HCT116 (cell line): ENCODE data around the gene MST1R.
A peak's percentile ranks its signal among the peaks of the same experiment; 100 is the strongest.

Source experiments
- CTCF ChIP-seq, 3 experiments: fragments of 200-600 bp in 1 of 3; sonication (generic) in 1 of 3; IDR thresholded peaks in 2 of 3; conservative IDR thresholded peaks in 1 of 3; 2 replicates each; pipeline ENCODE4 v1.5.1; 2012 to 2017; ENCODE audit warnings: low read depth in 2 of 3, low read length in 2 of 3, antibody characterized with exemption in 1 of 3, borderline replicate concordance in 1 of 3, control low read depth in 1 of 3, mild to moderate bottlenecking in 1 of 3, mixed read lengths in 1 of 3, mixed run types in 1 of 3, moderate library complexity in 1 of 3; ENCODE audit not compliant: insufficient read depth in 1 of 3
- EZH2 ChIP-seq: fragments of 200-600 bp; sonication (generic); IDR thresholded peaks from 2 replicates; pipeline ENCODE4 v1.6.1; 2017; ENCODE audit warnings: antibody characterized with exemption, mixed run types
- JUND ChIP-seq: IDR thresholded peaks from 2 replicates; pipeline ENCODE4 v1.6.1; 2012
- POLR2A ChIP-seq: IDR thresholded peaks from 2 replicates; pipeline ENCODE4 v1.7.0; 2011; ENCODE audit warnings: borderline replicate concordance; ENCODE audit not compliant: insufficient read depth, insufficient read length; ENCODE audit errors: extremely low read depth
- POLR2AphosphoS5 ChIP-seq: IDR thresholded peaks from 2 replicates; pipeline ENCODE4 v1.6.1; 2011; ENCODE audit warnings: mild to moderate bottlenecking, low read depth, low read length, moderate library complexity
- SP1 ChIP-seq: IDR thresholded peaks from 2 replicates; pipeline ENCODE4 v1.6.1; 2012; ENCODE audit warnings: low read depth
- TCF7L2 ChIP-seq: IDR thresholded peaks from 2 replicates; pipeline ENCODE4 v1.7.0; 2011; ENCODE audit warnings: borderline replicate concordance, inconsistent platforms; ENCODE audit not compliant: insufficient read depth, insufficient read length; ENCODE audit errors: extremely low read depth
- ZNF274 ChIP-seq: fragments of 200-500 bp; sonication (Bioruptor generic); IDR thresholded peaks from 2 replicates; pipeline ENCODE4 v1.6.1; 2014; ENCODE audit warnings: mild to moderate bottlenecking, low read depth, low read length, inconsistent platforms
- TF ChIP-seq, protein P1 (sequence below): IDR thresholded peaks from 2 replicates; pipeline ENCODE4 v1.6.1; 2012; ENCODE audit warnings: low read depth

DNA sequence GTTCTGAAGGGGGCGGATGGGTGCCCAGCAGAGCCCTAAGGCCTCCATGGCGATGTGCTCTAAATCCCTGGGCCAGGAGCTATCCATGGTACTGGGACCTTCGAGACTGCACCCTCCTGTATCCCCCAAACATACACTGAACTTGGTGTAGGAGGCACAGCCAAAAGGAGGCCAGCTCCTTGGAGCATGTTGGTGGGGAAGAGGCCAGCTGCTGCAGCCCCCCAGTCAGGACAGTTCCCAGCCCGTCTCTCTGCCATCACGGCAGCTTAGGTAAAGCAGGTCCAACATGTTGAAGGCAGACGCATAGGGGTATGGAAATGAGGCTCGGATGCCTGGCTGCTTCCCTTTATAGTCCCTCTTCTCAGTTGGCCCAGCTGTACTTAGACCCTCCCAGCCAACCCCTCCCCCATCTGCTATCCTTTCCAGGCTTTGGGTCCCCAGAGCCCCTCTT lies 35.8 kb downstream of the MST1R start:
- TF ChIP-seq CTCF (IDR thresholded peaks at IDR 0.05 in 2 of 3, conservative IDR thresholded peaks at IDR 0.05 in 1 of 3; ENCODE audit: borderline replicate concordance in 1 of 3, insufficient read depth in 1 of 3, low read depth in 2 of 3, low read length in 2 of 3) (no peak), EZH2 (no peak), POLR2A (no peak), POLR2AphosphoS5 (no peak), TCF7L2 (no peak), JUND (no peak), SP1 (no peak), ZNF274 (no peak)
- TF ChIP-seq, protein P1, sequence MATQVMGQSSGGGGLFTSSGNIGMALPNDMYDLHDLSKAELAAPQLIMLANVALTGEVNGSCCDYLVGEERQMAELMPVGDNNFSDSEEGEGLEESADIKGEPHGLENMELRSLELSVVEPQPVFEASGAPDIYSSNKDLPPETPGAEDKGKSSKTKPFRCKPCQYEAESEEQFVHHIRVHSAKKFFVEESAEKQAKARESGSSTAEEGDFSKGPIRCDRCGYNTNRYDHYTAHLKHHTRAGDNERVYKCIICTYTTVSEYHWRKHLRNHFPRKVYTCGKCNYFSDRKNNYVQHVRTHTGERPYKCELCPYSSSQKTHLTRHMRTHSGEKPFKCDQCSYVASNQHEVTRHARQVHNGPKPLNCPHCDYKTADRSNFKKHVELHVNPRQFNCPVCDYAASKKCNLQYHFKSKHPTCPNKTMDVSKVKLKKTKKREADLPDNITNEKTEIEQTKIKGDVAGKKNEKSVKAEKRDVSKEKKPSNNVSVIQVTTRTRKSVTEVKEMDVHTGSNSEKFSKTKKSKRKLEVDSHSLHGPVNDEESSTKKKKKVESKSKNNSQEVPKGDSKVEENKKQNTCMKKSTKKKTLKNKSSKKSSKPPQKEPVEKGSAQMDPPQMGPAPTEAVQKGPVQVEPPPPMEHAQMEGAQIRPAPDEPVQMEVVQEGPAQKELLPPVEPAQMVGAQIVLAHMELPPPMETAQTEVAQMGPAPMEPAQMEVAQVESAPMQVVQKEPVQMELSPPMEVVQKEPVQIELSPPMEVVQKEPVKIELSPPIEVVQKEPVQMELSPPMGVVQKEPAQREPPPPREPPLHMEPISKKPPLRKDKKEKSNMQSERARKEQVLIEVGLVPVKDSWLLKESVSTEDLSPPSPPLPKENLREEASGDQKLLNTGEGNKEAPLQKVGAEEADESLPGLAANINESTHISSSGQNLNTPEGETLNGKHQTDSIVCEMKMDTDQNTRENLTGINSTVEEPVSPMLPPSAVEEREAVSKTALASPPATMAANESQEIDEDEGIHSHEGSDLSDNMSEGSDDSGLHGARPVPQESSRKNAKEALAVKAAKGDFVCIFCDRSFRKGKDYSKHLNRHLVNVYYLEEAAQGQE: peak; percentile 85
